K562 treated with DMSO at 1 percent for 12 hours (cell line): ENCODE results near the gene FBXW11. TPM values are rescaled to one million over a fixed set of nuclear protein-coding genes. Genes with fewer than 3 reads are reported as not detected.

Experiments
- total RNA-seq: library from RNA; unstranded; fragments of 300-600 nt; gene quantifications from 2 replicates; pipeline ENCODE4 v1.2.3, GENCODE V29; 2022; ENCODE audit not compliant: insufficient read depth

FBXW11 gene
- total RNA-seq, result 9.9 and 30.8 TPM in 2 replicates

GRCh38 chr5:172006321-172007174 is at the start of gene FBXW11:
TSS of gene FBXW11 (minus strand) at chr5:172006638. CDS start at chr5:172006502, 136 bp downstream.

Other genes with a start within 250 kb of the FBXW11 start
- not detected in 2 replicates for gene SMIM23, start 220.8 kb downstream of the FBXW11 start, total RNA-seq
- gene STK10, start 181.6 kb upstream of the FBXW11 start, total RNA-seq, result 3.4 and 9.0 TPM in 2 replicates
- gene EFCAB9, start 187.5 kb upstream of the FBXW11 start, total RNA-seq, result not detected in 2 replicates